Measurements from ENCODE around the gene DNAJC8. TPM values are rescaled to one million over a fixed set of nuclear protein-coding genes. Genes with fewer than 3 reads are reported as not detected.

The DNAJC8 gene
- total RNA-seq, 1 experiment from 2014 or later = 127 TPM

DNA sequence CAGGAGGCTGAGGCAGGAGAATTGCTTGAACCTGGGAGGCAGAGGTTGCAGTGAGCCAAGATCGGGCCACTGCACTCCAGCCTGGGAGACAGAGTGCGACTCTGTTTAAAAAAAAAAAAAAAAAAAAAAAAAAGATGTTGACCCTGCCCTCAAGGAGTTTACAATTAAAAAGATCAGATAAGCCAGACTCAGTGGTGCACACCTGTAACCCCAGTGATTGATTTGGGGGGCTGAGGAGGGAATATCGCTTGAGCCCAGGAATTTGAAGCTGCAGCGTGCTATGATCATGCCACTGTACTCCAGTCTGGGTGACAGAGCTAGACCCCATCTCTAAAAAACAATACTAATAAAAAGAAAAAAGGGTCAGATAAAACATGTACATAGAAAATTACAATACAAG, 24.9 kb upstream of the DNAJC8 start:
- BruUV-seq (replicated peaks) = no TSS peak
- in situ Hi-C loops (cut with HindIII; ENCODE audit: low pct_unique_long_range_greater_than_20kb, low sequenced_read_pairs) (loop anchor here (10.0 kb wide), 1 partner anchor 87 kb away; no protein-coding TSS in a partner anchor), intact Hi-C loops (cut with micrococcal nuclease; ENCODE audit: unreplicated experiment) (no loop called here)
- no peak for ATAC-seq
- TF ChIP-seq TCF7L2 (IDR thresholded peaks at IDR 0.05; ENCODE audit: low read depth, low read length) = no peak
- TF ChIP-seq, protein P1, sequence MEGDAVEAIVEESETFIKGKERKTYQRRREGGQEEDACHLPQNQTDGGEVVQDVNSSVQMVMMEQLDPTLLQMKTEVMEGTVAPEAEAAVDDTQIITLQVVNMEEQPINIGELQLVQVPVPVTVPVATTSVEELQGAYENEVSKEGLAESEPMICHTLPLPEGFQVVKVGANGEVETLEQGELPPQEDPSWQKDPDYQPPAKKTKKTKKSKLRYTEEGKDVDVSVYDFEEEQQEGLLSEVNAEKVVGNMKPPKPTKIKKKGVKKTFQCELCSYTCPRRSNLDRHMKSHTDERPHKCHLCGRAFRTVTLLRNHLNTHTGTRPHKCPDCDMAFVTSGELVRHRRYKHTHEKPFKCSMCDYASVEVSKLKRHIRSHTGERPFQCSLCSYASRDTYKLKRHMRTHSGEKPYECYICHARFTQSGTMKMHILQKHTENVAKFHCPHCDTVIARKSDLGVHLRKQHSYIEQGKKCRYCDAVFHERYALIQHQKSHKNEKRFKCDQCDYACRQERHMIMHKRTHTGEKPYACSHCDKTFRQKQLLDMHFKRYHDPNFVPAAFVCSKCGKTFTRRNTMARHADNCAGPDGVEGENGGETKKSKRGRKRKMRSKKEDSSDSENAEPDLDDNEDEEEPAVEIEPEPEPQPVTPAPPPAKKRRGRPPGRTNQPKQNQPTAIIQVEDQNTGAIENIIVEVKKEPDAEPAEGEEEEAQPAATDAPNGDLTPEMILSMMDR (IDR thresholded peaks at IDR 0.05) = no peak
- TF ChIP-seq, protein P2, sequence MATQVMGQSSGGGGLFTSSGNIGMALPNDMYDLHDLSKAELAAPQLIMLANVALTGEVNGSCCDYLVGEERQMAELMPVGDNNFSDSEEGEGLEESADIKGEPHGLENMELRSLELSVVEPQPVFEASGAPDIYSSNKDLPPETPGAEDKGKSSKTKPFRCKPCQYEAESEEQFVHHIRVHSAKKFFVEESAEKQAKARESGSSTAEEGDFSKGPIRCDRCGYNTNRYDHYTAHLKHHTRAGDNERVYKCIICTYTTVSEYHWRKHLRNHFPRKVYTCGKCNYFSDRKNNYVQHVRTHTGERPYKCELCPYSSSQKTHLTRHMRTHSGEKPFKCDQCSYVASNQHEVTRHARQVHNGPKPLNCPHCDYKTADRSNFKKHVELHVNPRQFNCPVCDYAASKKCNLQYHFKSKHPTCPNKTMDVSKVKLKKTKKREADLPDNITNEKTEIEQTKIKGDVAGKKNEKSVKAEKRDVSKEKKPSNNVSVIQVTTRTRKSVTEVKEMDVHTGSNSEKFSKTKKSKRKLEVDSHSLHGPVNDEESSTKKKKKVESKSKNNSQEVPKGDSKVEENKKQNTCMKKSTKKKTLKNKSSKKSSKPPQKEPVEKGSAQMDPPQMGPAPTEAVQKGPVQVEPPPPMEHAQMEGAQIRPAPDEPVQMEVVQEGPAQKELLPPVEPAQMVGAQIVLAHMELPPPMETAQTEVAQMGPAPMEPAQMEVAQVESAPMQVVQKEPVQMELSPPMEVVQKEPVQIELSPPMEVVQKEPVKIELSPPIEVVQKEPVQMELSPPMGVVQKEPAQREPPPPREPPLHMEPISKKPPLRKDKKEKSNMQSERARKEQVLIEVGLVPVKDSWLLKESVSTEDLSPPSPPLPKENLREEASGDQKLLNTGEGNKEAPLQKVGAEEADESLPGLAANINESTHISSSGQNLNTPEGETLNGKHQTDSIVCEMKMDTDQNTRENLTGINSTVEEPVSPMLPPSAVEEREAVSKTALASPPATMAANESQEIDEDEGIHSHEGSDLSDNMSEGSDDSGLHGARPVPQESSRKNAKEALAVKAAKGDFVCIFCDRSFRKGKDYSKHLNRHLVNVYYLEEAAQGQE (IDR thresholded peaks at IDR 0.05; ENCODE audit: insufficient read depth in 1 of 2, low read depth in 2 of 2, low read length in 1 of 2) = no peak
- no peak for TF ChIP-seq POLR2AphosphoS5 (IDR thresholded peaks at IDR 0.05; ENCODE audit: low read depth, low read length)
- TF ChIP-seq SIN3A (IDR thresholded peaks at IDR 0.05; ENCODE audit: borderline replicate concordance, insufficient read depth, low read depth, low read length) = no peak
- H3K4me1 ChIP-seq (ENCODE audit: control insufficient read depth, insufficient read depth, low read length) = peaks cover 20% of the 10 kb centered on the region
- DNase-seq (ENCODE audit: low read depth, low spot score) = no peak
- H3K4me3 ChIP-seq (ENCODE audit: low read depth in 2 of 2, low read length in 2 of 2) = no peak overlapping the region
- H3K27me3 ChIP-seq (ENCODE audit: control insufficient read depth, insufficient read depth, low read length) = no peaks in the 10 kb centered on the region
- CTCF ChIA-PET = interaction anchor here (1.4 kb wide), 1 partner anchor 9 kb away, joined by 10 read pairs; no protein-coding TSS in a partner anchor
- POLR2A ChIA-PET = interaction anchor here (0.6 kb wide), 1 partner anchor 82 kb away, joined by 3 read pairs; no protein-coding TSS in a partner anchor
- H3K27ac ChIP-seq (ENCODE audit: low read length) = peak overlapping the region; percentile 88; the same call in 1 of the 2 replicates
- no peaks in the 10 kb centered on the region for H3K9me3 ChIP-seq (ENCODE audit: control insufficient read depth, insufficient read depth, low read depth, low read length)
- no peaks in the 10 kb centered on the region for H3K36me3 ChIP-seq (ENCODE audit: control insufficient read depth, insufficient read depth, low read length)

DNA sequence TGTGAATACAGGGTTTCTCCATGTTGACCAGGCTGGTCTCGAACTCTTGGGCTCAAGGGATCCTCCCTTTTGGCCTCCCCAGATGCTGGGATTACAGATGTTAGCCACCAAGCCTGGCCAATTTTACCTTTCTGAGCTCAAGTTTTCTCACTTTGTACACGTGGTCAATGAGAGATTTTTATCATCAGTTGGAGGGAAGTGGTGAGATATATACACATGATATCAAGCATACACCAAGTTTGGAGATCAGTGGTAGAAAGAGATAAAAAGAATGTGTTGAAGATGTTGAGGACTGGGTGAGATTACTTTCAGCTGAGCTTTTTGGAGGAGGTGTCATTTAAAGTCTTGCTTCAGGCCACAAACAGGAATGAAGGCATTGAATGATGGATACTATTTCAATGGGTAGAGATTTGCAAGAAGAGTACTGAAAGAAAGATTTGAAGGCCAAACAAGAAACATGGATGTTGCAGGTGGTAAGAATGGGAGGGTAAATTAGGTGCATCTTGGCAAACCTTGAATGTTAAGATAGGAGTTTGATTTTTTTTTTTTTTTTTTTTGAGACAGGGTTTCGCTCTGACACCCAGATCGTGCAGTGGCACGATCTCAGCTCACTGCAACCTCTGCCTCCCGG, 23.5 kb upstream of the DNAJC8 start:
- H3K27me3 ChIP-seq (ENCODE audit: control insufficient read depth, insufficient read depth, low read length) = no peaks in the 10 kb centered on the region
- BruUV-seq (replicated peaks) = no TSS peak
- DNase-seq (ENCODE audit: low read depth, low spot score) = no peak
- POLR2A ChIA-PET = interaction anchor here (0.6 kb wide), 2 partner anchors 10 to 21 kb away, joined by 6 to 17 read pairs; no protein-coding TSS in a partner anchor
- no peak overlapping the region for H3K27ac ChIP-seq (ENCODE audit: low read length)
- TF ChIP-seq, protein P1 (IDR thresholded peaks at IDR 0.05) = no peak
- TF ChIP-seq POLR2AphosphoS5 (IDR thresholded peaks at IDR 0.05; ENCODE audit: low read depth, low read length) = no peak
- TF ChIP-seq TCF7L2 (IDR thresholded peaks at IDR 0.05; ENCODE audit: low read depth, low read length) = no peak
- CTCF ChIA-PET = no interaction called here
- H3K9me3 ChIP-seq (ENCODE audit: control insufficient read depth, insufficient read depth, low read depth, low read length) = no peaks in the 10 kb centered on the region
- peaks cover 15% of the 10 kb centered on the region for H3K4me1 ChIP-seq (ENCODE audit: control insufficient read depth, insufficient read depth, low read length)
- intact Hi-C loops (cut with micrococcal nuclease; ENCODE audit: unreplicated experiment) (no loop called here), in situ Hi-C loops (cut with HindIII; ENCODE audit: low pct_unique_long_range_greater_than_20kb, low sequenced_read_pairs) (loop anchor here (10.0 kb wide), 1 partner anchor 88 kb away; no protein-coding TSS in a partner anchor)
- H3K4me3 ChIP-seq (ENCODE audit: low read depth in 2 of 2, low read length in 2 of 2) = no peak overlapping the region
- ATAC-seq = no peak
- H3K36me3 ChIP-seq (ENCODE audit: control insufficient read depth, insufficient read depth, low read length) = no peaks in the 10 kb centered on the region

Data from Panc1 (cell line).